GM23248 (cell line): Measurements from ENCODE around the gene STIM1. TPM values are rescaled to one million over a fixed set of nuclear protein-coding genes. Genes with fewer than 3 reads are reported as not detected.

Experiments
- DNase-seq: peaks from one replicate; pipeline ENCODE4 v3.0.0-alpha.2; 2015
- H2AFZ ChIP-seq: fragments of 200-600 bp; sonication (generic); 2 replicates; pipeline ENCODE4 v1.6.1; 2016; ENCODE audit warnings: antibody characterized with exemption
- H3F3A ChIP-seq: fragments of 200-600 bp; sonication (generic); 2 replicates; pipeline ENCODE4 v1.6.1; 2016; ENCODE audit warnings: mild to moderate bottlenecking, antibody characterized with exemption, mixed run types; ENCODE audit not compliant: insufficient read depth
- H3K27ac ChIP-seq: fragments of 200-600 bp; sonication (generic); 2 replicates; pipeline ENCODE4 v1.5.1; 2016; ENCODE audit warnings: mild to moderate bottlenecking
- H3K27me3 ChIP-seq: fragments of 200-600 bp; sonication (generic); replicated peaks from 2 replicates; pipeline ENCODE4 v1.6.1; 2016; ENCODE audit warnings: mild to moderate bottlenecking; ENCODE audit not compliant: insufficient read depth
- H3K36me3 ChIP-seq: fragments of 200-600 bp; sonication (generic); 2 replicates; pipeline ENCODE4 v1.6.1; 2016; ENCODE audit warnings: low read depth, mild to moderate bottlenecking
- H3K4me1 ChIP-seq: fragments of 200-600 bp; sonication (generic); 2 replicates; pipeline ENCODE4 v1.6.1; 2016; ENCODE audit warnings: mild to moderate bottlenecking; ENCODE audit not compliant: insufficient read depth
- H3K4me2 ChIP-seq: fragments of 200-600 bp; sonication (generic); one replicate; pipeline ENCODE4 v1.6.1; 2016; ENCODE audit warnings: mild to moderate bottlenecking; ENCODE audit not compliant: unreplicated experiment
- H3K4me3 ChIP-seq: fragments of 200-600 bp; sonication (generic); 2 replicates; pipeline ENCODE4 v1.5.1; 2016; ENCODE audit warnings: mild to moderate bottlenecking
- H3K79me2 ChIP-seq: fragments of 200-600 bp; sonication (generic); 2 replicates; pipeline ENCODE4 v1.6.1; 2016; ENCODE audit warnings: mild to moderate bottlenecking; ENCODE audit not compliant: insufficient read depth
- H3K9ac ChIP-seq: fragments of 200-600 bp; sonication (generic); 2 replicates; pipeline ENCODE4 v1.6.1; 2016; ENCODE audit warnings: mild to moderate bottlenecking
- H3K9me2 ChIP-seq: fragments of 200-600 bp; sonication (generic); 2 replicates; pipeline ENCODE4 v1.6.1; 2016; ENCODE audit warnings: mixed run types, mild to moderate bottlenecking, moderate library complexity; ENCODE audit not compliant: insufficient read depth
- H3K9me3 ChIP-seq: fragments of 200-600 bp; sonication (generic); one replicate; pipeline ENCODE4 v1.6.1; 2017; ENCODE audit warnings: low read depth
- H4K20me1 ChIP-seq: fragments of 200-600 bp; sonication (generic); 2 replicates; pipeline ENCODE4 v1.6.0; 2016; ENCODE audit not compliant: insufficient read depth
- EZH2 ChIP-seq: fragments of 200-600 bp; sonication (generic); IDR thresholded peaks from 2 replicates; pipeline ENCODE4 v1.6.1; 2018; ENCODE audit warnings: antibody characterized with exemption, mild to moderate bottlenecking; ENCODE audit not compliant: insufficient read depth, poor library complexity, severe bottlenecking
- EZH2phosphoT487 ChIP-seq: fragments of 200-600 bp; sonication (generic); IDR thresholded peaks from 2 replicates; pipeline ENCODE4 v1.6.1; 2018; ENCODE audit warnings: antibody characterized with exemption, moderate library complexity, mild to moderate bottlenecking, low read depth; ENCODE audit not compliant: insufficient read depth
- WGBS, 2 experiments: methylation state at CpG; one replicate each; pipeline ENCODE4 v1.1.6; 2015 to 2017; ENCODE audit warnings: low lambda C conversion rate in 2 of 2, low coverage in 1 of 2; ENCODE audit errors: missing lambda C conversion rate in 2 of 2; 5-methylcytosine and 5-hydroxymethylcytosine counted together
- in situ Hi-C: fragments of 300-500 bp; cut with MboI; formaldehyde crosslinking; loops from 2 replicates; pipeline ENCODE4 v1.15.0; 2020
- polyA plus RNA-seq: library from polyadenylated mRNA; unstranded; fragments of >200 nt; fragmentation: Nextera tagmentation; extraction: Ambion mirVana; gene quantifications from 2 replicates; pipeline ENCODE4 v1.2.1, GENCODE V29; 2016
- total RNA-seq: library from RNA; depleted of rRNA; stranded (reverse); fragments of >200 nt; shearing (Covaris generic); gene quantifications from 2 replicates; pipeline ENCODE4 v1.2.3, GENCODE V29; 2014

The STIM1 gene
- total and polyA plus RNA-seq, 2 experiments from 2014 or later, result 22.3 to 24.6 TPM

- in situ Hi-C loops, result no loop called here
- DNase-seq, result no peak
- Histone ChIP-seq H2AFZ (no peak overlapping the region), H3K4me1 (peaks cover 5% of the 10 kb centered on the region; the same call in 1 of the 2 replicates), H3K27me3 (no peaks in the 10 kb centered on the region), H3F3A (no peaks in the 10 kb centered on the region), H4K20me1 (no peaks in the 10 kb centered on the region), H3K36me3 (no peaks in the 10 kb centered on the region), H3K9ac (no peak overlapping the region), H3K9me3 (no peaks in the 10 kb centered on the region), H3K4me3 (no peak overlapping the region), H3K9me2 (no peaks in the 10 kb centered on the region), H3K27ac (no peak overlapping the region), H3K79me2 (peaks cover 8% of the 10 kb centered on the region; the same call in 1 of the 2 replicates), H3K4me2 (no peak overlapping the region)
- WGBS, 2 experiments, result 94 to 99% methylated on average over 3 of the region's 3 CpGs
- TF ChIP-seq EZH2phosphoT487, result no peak
- no peak for TF ChIP-seq EZH2
These were observed 56.5 kb downstream of the STIM1 start for GRCh38 chr11:3911908-3912505.

- H4K20me1 ChIP-seq, result no peaks in the 10 kb centered on the region
- no peaks in the 10 kb centered on the region for H3K79me2 ChIP-seq
- no peak overlapping the region for H3K9ac ChIP-seq
- H3K27ac ChIP-seq, result no peak overlapping the region
- TF ChIP-seq EZH2phosphoT487 (no peak), EZH2 (no peak)
- 69% methylated on average over 5 of the region's 5 CpGs for WGBS, 2 experiments
- H3K9me3 ChIP-seq, result no peaks in the 10 kb centered on the region
- no peaks in the 10 kb centered on the region for H3K9me2 ChIP-seq
- H3F3A ChIP-seq, result no peaks in the 10 kb centered on the region
- no peak overlapping the region for H3K4me2 ChIP-seq
- no peak for DNase-seq
- no peak overlapping the region for H2AFZ ChIP-seq
- H3K36me3 ChIP-seq, result no peaks in the 10 kb centered on the region
- H3K4me3 ChIP-seq, result no peak overlapping the region
- peaks cover 5% of the 10 kb centered on the region; the same call in 1 of the 2 replicates for H3K4me1 ChIP-seq
- in situ Hi-C loops, result no loop called here
- H3K27me3 ChIP-seq, result no peaks in the 10 kb centered on the region
These were observed 58.5 kb downstream of the STIM1 start for GRCh38 chr11:3913921-3914320.

- H3K27ac ChIP-seq, result no peak overlapping the region
- no peaks in the 10 kb centered on the region for H3K36me3 ChIP-seq
- in situ Hi-C loops, result no loop called here
- DNase-seq, result peak; percentile 31
- no peak overlapping the region for H2AFZ ChIP-seq
- no peaks in the 10 kb centered on the region for H3K9me3 ChIP-seq
- WGBS, 2 experiments, result 3 to 12% methylated on average over 1 of the region's 1 CpG
- no peaks in the 10 kb centered on the region for H3K9me2 ChIP-seq
- H3K79me2 ChIP-seq, result no peaks in the 10 kb centered on the region
- no peak overlapping the region for H3K9ac ChIP-seq
- no peak overlapping the region for H3K4me3 ChIP-seq
- H4K20me1 ChIP-seq, result no peaks in the 10 kb centered on the region
- H3K27me3 ChIP-seq, result no peaks in the 10 kb centered on the region
- H3K4me2 ChIP-seq, result no peak overlapping the region
- peaks cover 10% of the 10 kb centered on the region for H3K4me1 ChIP-seq
- no peak for TF ChIP-seq EZH2phosphoT487
- TF ChIP-seq EZH2, result no peak
- peaks cover 6% of the 10 kb centered on the region for H3F3A ChIP-seq
These were observed 59.3 kb downstream of the STIM1 start for GRCh38 chr11:3914805-3915204.

GRCh38 chr11:3916962-3917361, 61.5 kb downstream of the STIM1 start:
- no peak overlapping the region for H3K4me3 ChIP-seq
- no peaks in the 10 kb centered on the region for H3K27me3 ChIP-seq
- no peaks in the 10 kb centered on the region for H4K20me1 ChIP-seq
- no peak for TF ChIP-seq EZH2
- no peak for TF ChIP-seq EZH2phosphoT487
- H3K9me2 ChIP-seq, result no peaks in the 10 kb centered on the region
- in situ Hi-C loops, result no loop called here
- WGBS, 2 experiments, result 66 to 67% methylated on average over 3 of the region's 3 CpGs
- peaks cover 18% of the 10 kb centered on the region for H3K4me1 ChIP-seq
- H2AFZ ChIP-seq, result no peak overlapping the region
- no peaks in the 10 kb centered on the region for H3K79me2 ChIP-seq
- no peak overlapping the region for H3K9ac ChIP-seq
- H3F3A ChIP-seq, result peaks cover 7% of the 10 kb centered on the region
- no peak overlapping the region for H3K27ac ChIP-seq
- no peaks in the 10 kb centered on the region for H3K36me3 ChIP-seq
- H3K4me2 ChIP-seq, result no peak overlapping the region
- no peaks in the 10 kb centered on the region for H3K9me3 ChIP-seq
- no peak for DNase-seq
